GM04503 (cell line): ENCODE measurements around the gene HSBP1L1.

Source experiments
- DNase-seq: peaks from one replicate; pipeline ENCODE4 v3.0.0-alpha.2; 2012; ENCODE audit warnings: low read depth

HSBP1L1 gene

DNA sequence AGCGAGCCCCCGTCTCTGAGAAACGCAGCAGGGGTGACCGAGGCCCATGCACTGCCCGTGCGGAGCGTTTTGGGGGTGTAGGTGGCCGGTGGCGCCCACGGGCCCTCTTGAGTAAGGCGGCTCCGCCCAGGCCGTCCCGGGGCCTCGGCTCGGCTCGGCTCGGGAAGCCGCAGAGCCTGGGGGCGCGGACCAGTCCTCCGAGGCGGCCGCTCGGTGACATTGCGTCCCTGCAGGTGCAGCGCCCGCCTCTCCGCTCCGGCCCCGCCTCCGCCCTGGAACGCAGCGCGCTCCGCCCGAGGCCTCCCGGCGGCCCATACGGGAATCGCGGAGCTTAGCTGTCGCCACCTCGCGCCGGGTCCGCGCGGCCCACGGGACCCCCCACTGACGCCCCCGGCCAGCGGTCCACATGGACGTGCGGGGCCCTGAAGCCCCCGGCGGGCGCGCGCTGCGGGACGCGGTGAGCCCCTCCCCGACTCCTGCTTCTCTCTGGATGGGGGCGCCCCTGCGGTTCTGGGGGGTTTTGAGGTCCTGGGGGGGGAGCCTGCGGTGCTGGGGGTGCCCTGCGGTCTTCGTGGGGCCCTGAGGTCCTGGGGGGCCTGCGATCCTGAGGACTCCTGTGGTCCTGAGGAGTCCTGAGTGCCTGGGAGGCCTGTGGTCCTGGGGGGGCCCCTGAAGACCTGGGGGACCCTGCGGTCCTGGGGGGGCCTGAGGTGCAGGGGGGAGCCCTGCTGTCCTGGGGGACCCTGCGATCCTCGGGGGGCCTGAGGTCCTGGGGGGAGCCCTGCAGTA, at the start of gene HSBP1L1:
Gene HSBP1L1, plus strand, starts transcription at position 314 of the 789 bp plus-strand sequence. Its CDS starts 93 bp downstream, at position 407.
- DNase-seq = no peak

DNA sequence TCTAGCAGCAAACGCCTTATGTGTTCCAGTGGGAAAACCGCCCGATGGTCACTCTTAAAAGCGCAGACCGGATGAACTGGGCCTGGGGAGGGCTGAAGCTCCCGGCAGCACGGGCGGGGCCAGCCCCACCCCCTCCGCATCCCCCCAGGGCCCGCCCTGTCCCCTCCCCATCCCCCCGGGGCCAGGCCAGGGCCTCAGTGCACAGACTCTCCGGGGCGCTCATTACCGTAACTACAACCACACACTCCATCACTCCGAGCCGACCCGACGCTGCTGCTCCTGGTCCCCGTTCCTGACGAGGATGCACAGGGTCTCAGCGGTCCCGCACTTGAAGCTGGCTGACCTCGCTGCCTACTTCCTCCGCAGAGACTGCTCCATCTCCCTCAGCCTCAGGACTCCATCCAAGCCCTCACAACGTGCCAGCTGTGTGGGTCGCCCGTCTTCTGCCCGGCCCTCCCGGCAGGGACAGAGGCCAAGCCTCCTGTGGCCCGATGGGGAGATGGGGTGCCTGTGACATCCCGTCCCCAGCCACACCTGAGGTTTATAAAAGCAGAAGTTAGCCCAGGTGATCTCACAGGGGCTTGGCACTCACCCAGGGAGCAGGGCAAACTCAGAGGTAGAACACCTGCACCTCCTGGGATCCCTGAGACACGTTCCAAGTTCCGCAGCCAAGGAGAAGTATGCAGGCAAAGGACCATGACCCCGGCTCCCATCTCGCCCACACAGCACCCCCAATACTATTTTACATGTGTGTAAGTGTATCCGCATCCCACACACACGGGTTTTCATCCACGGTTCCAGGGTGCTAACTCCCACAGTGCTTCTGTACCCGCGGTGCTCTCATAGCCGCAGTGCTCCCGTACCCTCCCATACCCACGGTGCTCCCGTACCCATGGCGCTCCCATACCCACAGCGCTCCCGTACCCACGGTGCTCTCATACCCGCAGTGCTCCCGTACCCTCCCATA, 49.0 kb upstream of the HSBP1L1 start:
- DNase-seq = no peak

DNA sequence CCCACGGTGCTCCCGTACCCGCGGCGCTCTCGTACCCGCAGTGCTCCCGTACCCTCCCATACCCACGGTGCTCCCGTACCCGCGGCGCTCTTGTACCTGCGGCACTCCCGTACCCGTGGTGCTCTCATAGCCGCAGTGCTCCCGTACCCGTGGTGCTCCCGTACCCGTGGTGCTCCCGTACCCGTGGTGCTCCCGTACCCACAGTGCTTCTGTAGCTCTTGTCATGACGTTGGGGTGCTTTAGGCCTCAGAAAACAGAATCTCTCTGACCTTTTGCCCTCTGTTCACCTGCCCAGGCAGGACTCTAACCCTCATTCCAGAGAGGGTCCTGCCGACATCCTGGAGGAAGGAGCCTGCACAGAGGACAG, 48.3 kb upstream of the HSBP1L1 start:
- no peak for DNase-seq

DNA sequence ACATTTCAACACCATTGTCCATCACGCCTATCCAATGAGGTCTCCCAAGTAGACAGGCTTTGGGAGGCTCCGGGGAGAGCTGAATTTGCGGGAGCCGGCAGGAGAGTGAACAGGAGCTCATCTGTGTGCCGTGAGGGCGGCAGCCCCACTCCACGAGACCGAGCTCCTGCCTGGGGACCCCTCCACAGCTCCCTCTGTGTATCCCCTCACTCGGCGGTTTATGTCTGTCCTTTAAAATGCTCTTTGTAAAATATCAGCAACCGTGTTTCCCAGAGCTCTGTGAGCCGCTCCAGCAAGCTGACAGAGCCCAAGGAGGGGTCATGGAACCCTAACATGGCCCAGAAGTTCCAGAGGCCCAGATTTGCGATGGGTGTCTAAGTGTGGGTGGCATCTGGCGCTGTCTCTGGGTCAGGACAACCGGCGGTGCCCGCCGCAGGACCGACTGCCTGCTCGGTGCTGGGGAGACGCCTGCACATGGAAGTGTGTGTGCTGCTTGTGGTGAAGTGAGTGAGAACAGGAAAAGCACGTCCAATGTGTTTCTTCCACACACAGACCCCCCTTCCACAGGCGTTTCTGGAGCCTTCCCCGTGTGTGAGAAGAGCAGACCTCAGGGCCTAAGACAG, 47.8 kb upstream of the HSBP1L1 start:
- DNase-seq = no peak

DNA sequence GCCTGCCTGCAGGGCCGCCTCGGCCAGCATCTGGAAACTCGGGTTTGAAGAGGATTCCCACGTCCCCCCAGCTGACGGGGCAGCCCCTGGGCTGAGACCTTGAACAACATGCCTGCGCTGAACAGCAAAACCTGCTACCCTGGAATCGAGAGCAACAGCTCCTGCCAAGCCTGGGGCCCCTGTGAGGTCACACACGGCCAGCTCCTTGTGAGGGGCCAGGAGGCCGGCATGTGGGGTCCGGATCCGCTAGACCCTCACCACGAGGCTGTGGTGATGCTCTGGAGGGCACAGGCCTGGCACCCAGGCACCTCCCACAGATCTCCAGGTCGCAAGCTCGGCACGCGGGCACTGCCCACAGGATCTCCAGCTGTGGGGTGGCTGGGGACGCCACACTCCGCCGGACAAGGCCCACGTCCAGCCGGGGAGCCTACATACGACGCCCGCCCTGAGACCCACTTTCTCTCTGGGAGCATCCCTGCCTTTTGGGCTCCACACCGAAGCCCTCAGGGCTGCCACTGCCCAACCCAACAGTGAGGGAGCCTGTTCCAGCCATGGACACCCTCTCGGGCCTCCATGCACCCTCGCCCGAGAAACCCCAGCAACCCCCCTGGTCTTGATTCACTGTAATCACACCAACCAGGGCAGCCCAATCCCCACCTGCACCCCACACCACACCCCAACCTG, 47.1 kb upstream of the HSBP1L1 start:
- DNase-seq = no peak

DNA sequence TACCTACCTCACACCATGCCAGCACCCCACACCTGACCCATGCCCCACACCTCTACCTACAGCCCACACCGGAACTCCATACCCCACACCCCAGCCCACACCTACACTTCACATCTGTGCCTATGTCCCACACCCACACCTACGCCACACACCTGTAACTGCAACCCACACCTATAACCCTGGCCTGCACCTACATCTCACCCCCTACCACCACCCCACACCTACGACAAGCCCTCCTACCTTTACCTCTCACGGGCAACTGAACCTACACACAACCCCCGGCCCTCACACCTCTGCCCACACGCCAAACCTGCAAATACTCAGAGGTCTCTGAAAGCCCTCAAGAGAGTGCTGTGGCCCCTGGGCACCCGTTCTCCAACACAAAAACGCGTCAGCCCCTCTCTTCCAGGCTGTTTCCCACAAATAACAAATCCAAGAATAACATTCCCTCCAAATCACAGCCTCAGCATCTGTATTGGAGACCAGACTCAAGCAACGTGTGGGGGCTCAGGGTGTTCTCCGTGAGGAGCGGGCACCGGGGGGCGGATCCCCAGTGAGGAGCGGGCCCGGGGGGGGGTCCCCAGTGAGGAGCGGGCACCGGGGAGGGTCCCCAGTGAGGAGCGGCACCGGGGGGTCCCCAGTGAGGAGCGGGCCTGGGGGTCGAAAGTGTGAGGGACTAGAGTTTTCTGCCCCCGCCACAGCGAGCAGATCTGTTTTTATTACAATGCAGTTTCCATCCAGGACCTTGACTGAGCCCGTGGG, 46.4 kb upstream of the HSBP1L1 start:
- DNase-seq = no peak

DNA sequence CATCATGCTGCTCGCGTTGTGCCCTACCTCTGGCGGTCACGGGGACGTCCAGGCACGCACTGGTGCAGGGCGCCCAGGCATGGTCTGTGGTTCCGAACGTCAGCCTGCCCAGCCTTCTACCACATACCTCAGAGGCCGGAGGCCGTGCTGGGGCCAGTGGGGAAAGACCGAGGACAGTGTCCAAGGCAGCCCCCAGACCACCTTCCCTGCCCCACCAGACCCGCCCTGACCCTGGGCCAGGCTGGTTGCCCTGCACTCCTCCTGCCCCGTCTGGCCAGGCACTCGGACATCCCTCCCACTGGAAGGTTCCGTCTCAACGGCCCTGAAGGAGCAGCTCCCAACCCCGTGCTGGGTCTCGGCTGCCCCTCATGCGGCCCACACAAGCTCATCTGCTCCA, 45.8 kb upstream of the HSBP1L1 start:
- no peak for DNase-seq

DNA sequence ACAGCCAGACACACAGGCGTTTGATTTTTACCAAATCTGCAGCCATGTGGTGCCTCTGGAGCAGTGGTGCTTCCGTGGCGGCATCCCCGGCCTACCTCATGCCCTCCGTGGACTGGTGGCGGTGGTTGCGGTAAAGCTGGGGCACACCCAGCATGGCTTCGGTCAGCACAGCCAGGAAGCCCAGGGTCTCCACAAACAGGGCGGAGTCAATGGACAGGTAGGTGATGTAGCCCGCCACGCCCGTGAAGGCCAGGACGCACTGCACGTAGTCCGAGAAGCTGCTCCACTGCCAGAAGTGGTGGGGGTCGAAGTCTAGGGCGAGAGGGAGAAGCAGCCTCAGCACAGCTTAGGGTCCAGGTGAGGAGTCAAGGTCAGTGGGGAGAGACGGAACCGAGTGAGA, 45.4 kb upstream of the HSBP1L1 start:
- DNase-seq = no peak

DNA sequence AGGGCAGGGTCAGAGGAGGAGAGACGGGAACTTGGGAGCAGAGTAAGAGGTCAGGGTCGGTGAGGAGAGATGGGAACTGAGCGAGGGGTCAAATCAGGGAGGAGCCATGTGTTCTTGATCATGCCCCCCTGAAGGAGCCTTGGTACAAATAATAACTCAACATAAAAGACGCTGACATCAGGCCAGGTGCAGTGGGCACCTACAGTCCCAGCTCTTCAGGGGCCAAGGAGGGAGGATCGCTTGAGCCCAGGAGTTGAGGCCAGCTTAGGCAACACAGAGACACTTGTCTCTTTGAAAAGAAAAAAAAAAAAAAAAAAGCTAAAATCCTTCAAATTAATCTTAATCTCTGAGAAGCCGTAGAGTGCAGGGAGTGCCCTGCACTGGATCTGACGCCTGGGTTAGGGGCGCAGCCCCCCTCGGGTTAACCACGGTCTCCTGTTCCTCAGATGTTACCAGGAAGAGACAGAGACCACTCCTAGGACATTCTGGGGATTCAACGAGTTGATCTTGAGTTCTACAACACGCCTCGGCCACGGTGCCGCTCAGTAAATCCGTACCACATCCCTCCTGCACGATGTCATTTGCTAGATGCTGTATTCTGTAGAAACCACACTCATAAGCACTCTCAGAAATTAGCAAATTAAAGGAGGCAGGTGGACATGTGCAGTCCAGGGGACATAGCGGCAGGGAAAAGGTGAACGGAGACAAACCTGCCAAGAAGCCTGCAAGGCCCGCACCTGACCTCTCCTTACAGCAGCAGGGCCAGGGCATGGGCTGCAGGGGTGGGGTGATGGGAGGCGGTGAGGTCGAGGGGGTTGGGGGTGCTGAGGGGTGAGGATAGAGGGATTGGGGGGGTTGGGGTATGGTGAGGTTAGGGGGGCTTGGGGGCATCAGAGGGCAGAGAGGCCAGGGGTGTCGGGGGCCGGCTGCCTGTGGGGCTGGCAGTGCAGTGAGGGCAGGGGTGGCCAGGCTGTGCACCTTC, 42.2 kb upstream of the HSBP1L1 start:
- DNase-seq = no peak

DNA sequence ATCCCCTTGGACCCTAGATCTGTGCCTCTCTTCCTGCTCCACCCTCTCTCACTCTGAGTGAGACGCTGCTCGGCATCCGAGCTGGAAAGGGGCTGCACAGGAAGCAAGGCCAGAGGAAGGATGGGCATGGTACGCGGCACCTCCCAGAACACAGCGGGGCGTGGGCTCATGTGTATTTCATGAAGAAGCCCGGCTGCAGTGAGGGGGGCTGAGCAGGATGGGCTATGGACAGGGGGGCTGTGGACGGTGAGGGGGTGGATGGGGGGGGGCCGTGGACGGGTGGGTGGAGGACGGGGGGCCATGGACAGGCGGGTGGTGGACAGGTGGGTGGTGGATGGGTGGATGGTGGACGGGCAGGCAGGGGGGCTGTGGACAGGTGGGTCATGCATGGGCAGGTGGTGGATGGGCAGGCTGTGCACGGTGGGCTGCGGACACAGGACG, 41.5 kb upstream of the HSBP1L1 start:
- DNase-seq = no peak

DNA sequence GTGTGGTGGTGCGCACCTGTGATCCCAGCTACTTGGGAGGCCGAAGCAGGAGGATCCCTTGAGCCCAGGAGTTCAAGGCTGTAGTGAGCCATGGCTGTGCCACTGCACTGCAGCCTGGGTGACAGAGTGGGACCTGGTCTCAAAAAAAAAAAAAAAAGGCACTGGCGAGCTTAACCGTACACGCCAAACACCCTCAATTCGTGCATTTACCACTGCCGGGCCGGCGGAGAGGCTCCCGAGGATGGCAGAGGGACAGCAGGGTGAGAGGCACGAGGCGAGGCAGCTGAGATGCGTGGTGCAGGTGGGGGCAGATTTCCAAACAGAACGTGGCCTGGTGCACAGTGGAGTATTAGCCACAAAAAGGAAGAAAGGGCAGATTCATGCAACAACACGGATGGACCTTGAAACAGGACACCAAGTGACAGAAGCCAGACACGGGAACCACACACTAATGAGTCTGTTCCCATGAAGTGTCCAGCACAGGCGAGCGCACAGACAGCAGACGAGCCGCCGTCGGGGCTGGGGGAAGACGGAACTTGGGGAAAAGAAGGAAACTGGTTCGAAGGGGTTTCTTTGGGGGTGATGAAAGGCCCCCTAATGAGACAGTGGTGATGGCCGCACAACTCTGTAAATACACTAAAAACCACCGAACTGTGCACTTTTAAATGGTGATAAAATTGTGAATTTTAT, 40.4 kb upstream of the HSBP1L1 start:
- DNase-seq = no peak

DNA sequence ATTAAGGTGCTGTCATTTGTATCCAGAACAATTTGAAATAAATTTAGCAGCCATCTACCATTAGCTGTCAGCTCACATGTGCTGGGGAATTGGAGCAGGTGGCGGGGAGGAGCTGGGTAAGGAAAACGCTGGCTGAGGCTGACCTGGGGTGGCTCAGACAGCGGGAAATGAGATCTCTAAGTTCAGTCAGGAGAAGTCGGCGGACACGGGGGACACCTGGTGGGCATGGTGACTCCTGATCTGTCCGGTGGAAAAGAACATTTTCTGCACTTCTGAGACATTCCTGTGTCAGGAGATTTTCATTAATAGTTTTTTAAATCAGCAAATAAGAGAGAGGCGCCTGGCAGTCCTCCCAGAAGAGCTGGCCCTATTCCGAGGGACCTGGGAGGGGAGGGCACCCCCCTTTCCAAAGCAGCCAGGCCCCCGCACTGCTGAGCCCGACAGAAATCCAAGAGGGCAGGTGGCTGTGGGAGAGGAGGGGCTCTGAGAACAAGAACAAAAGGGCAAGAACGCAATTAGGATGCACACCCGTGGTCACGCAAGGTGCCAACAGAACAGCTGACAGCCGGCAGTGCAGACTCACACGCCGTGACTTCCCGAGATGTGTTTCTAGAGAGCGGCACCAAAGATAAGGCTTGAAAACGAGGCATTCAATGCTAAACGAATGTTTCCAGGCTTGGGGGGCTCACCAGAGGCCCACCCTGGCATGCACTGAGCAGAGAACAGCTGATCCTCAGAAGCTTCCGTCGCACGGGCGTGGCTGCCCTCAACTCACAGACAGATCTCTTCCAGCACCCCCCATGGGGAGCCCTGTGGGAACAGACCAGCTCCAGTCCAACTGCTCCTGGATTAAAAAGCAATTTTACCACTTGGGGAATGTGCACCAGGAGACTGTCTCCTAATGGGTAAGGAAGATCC, 39.4 kb upstream of the HSBP1L1 start:
- DNase-seq = no peak

DNA sequence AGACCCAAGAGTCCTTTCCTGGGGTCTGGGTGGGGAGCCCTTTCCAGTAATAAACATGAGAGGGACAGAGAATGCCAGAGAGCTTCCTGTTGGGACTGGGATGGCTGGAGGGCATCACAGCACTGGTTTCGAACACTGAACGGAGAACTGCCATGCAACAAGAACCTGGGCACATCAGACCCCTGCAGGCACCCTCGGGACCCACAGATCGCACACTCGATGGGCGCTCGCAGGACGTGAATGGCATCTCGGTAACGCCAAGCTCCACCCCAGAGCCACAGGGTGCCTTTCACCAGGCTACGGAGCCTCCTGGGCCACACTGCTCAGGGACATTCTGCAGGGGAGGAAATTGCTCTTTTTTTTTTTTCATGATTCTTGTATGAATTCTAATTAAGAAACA, 38.1 kb upstream of the HSBP1L1 start:
- DNase-seq = no peak

DNA sequence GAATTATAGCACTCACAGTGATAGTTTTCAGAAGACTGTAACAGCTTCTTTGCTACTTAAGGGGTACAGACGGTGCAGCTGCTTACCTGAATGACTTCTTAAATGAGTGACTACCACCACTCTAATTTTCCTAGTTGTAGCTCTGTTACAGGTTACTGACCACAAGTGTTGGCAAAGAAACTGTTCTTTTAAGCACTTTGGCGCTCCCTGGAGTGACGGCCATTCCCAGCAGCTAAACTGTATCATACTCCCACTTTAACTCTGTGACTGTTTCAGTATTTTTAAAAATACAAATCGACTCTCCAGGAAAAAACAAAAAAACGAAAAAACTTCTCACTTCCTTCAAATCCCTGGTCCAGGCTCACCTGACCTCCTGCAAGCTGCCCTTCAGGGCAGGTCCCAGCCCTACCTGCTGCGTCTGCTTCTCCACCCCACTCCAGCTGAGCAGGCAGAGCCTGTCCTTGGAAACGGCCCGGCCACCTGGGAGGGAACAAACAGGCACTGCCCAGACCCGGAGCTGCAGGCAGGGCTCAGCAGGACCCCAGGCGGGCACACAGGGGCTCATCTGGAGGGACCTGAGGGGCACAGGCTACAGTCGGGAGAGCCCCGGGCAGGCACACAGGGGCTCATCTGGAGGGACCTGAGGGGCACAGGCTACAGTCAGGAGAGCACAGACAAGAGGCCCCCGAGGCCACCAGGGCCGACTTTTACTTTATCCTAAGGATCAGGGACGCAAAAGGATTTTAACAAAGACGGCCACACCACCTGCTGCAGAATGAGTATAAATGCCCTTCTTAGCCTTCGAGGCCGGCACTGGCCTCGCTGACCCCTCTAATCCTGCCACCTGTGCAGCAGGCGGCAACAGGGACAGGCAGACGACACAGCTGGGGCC, 37.5 kb upstream of the HSBP1L1 start:
- no peak for DNase-seq

DNA sequence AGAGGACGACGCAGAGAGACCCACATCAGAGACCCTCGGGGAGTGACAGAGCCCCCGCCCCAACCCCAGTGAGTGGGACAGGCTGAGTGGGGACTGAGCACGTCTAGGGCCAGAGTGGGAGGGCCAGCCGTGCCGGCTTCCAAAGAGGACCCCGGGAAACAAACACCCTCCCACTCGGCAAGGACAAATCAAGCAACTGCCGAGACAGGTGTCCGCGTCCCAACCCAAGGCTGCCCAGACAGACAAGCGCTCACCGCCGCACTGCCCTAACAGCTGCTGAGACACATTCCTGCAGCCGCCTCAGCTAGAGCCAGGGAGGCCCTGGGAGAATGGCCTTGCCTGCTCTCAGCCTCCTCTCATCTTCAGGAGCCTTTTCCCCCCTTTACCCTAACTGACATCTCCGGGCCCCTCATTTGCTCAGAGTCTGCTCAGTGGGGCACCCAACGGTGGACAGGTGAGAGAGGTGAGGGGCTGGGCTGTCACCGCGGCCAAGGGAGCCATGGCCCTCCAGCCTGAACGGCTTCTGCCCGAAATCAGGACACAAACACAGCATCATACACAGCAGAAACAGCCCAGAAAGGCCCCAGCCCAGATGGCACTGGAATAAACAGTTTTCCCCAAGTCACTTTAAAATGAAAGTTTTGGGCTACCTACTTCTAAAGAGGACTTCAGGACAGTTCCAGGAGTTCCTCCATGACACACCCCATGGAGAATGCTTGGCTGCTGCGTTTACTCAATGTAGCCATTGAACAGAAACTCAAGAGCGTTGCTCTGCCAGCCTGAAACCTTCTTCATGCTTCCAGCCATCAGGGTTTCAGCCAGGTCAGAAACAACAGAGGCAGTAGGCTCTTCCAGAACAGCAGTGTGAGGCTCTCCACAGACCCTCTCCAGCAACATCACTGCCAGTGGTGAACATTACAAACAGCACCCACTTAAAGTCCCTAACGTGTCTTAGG, 36.6 kb upstream of the HSBP1L1 start:
- DNase-seq = no peak

DNA sequence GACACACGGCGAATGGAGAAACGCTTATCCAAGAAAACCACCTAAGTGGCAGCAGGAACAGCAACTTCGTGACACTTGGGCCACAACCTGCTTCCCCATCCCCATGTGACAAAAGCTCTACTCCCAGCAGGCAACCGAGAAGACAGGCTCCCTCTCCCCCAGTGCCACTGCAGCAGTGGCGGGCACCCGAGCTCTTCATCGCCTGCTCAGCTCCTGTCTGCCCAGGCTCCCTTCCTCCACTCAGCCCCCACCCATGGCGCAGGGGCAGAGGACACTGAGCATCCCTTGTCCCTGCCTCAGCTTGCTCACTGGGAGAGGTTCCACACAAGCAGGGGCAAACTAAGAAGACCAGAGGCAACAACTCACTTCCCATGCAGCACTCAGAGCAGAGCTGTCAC, 35.9 kb upstream of the HSBP1L1 start:
- DNase-seq = no peak
